ENCODE measurements around the gene CACNB2. TPM values are rescaled to one million over a fixed set of nuclear protein-coding genes. Genes with fewer than 3 reads are reported as not detected.
A peak's percentile ranks its signal among the peaks of the same experiment; 100 is the strongest.

Gene CACNB2
- total and polyA plus RNA-seq, 8 donors: 4.9 to 11.1 (median 7.3) TPM

GRCh38 chr10:18279173-18279572 lies 138.9 kb downstream of the CACNB2 start:
- intact Hi-C loops (cut with DNase I): no loop called here
- no peaks in the 10 kb centered on the region for H3K27me3 ChIP-seq
- H3K27ac ChIP-seq: no peak overlapping the region
- no peak for ATAC-seq
- DNase-seq: no peak
- no peak overlapping the region for H3K4me3 ChIP-seq
- 62% methylated on average over 4 of the region's 4 CpGs for WGBS, 2 donors
- H3K4me1 ChIP-seq: no peaks in the 10 kb centered on the region
- no peaks in the 10 kb centered on the region for H3K36me3 ChIP-seq
- H3K9me3 ChIP-seq: no peaks in the 10 kb centered on the region
- no peak for FAIRE-seq
- no peak for TF ChIP-seq CTCF (IDR thresholded peaks at IDR 0.05)

GRCh38 chr10:18282094-18282493 lies 141.9 kb downstream of the CACNB2 start:
- WGBS, 2 donors: 70 to 79% methylated on average over 2 of the region's 2 CpGs
- H3K9me3 ChIP-seq: no peaks in the 10 kb centered on the region
- no peak overlapping the region for H3K27ac ChIP-seq
- ATAC-seq (no peak), FAIRE-seq (no peak), DNase-seq (no peak)
- intact Hi-C loops (cut with DNase I): no loop called here
- no peaks in the 10 kb centered on the region for H3K36me3 ChIP-seq
- H3K4me3 ChIP-seq: no peak overlapping the region
- no peaks in the 10 kb centered on the region for H3K27me3 ChIP-seq
- no peaks in the 10 kb centered on the region for H3K4me1 ChIP-seq
- no peak for TF ChIP-seq CTCF (IDR thresholded peaks at IDR 0.05)

GRCh38 chr10:18290651-18291313 lies 150.6 kb downstream of the CACNB2 start:
- intact Hi-C loops (cut with DNase I): no loop called here
- DNase-seq (no peak), FAIRE-seq (no peak), ATAC-seq (peak in 2 of 4 donors; percentile 51 to 65)
- WGBS, 2 donors: 90 to 92% methylated on average over 16 of the region's 16 CpGs
- Histone ChIP-seq H3K9me3 (no peaks in the 10 kb centered on the region), H3K36me3 (no peaks in the 10 kb centered on the region), H3K27ac (no peak overlapping the region), H3K4me3 (no peak overlapping the region), H3K27me3 (no peaks in the 10 kb centered on the region), H3K4me1 (no peaks in the 10 kb centered on the region)
- TF ChIP-seq CTCF (IDR thresholded peaks at IDR 0.05): no peak

GRCh38 chr10:18293536-18294510 lies 153.6 kb downstream of the CACNB2 start:
- DNase-seq (no peak), ATAC-seq (peak; percentile 23 to 82 (median 47)), FAIRE-seq (no peak)
- H3K36me3 ChIP-seq: no peaks in the 10 kb centered on the region
- H3K27ac ChIP-seq: peak overlapping the region in 1 of 4 donors; percentile 15
- no peak for TF ChIP-seq CTCF (IDR thresholded peaks at IDR 0.05)
- H3K9me3 ChIP-seq: no peaks in the 10 kb centered on the region
- intact Hi-C loops (cut with DNase I): no loop called here
- no peak overlapping the region for H3K4me3 ChIP-seq
- no peaks in the 10 kb centered on the region for H3K27me3 ChIP-seq
- WGBS, 2 donors: 63 to 70% methylated on average over 9 of the region's 9 CpGs
- no peaks in the 10 kb centered on the region for H3K4me1 ChIP-seq

Measured in pancreas (tissue), 10 donors.